ENCODE data around the gene MICB. TPM values are rescaled to one million over a fixed set of nuclear protein-coding genes. Genes with fewer than 3 reads are reported as not detected.
A peak's percentile ranks its signal among the peaks of the same experiment; 100 is the strongest.

The MICB gene
- total and polyA plus RNA-seq, 9 of the 15 experiments (the other 6 are each of a cell fraction or from before 2014, with no cell fraction given), result 13.3 to 34.5 (median 19.8) TPM

DNA sequence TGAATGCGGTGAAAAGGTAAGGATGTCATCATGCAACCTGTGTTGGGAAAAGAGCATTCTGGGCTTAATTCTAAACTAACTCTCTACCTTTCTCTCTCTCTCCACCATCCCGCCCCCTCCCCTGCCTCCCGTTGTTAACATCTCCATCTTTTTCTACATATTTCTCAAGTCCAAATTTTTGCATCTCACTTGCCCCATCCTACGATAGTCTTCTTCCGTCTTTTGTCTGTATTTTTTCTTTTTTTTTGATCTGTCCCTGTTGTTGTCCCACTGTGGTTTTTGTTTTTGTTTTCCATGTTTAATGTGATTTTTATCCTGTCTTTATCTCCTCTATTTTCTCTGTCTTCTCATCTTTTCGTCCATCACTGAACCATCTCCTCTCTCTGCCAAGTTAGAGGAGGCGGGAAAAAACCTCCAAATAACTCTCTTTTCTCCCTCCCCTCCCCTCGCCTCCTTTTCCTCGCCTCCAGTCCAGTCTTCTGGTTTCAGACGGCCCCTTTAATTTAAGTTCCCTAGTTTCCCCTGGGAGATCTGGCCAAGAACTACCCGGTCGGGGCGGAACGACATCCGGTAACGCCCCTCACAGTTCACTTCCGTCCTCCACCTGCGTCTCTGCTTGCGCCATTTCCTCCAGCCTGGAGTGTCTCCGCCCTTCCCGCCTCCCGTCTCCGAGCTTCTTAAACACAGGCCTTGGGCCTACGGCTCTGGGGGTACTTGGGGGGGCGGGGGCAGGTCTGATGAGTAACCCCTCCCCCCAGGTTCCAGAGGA lies 49.2 kb downstream of the MICB start, which contains the start of gene NFKBIL1 (continued):
- TF ChIP-seq, protein P1, sequence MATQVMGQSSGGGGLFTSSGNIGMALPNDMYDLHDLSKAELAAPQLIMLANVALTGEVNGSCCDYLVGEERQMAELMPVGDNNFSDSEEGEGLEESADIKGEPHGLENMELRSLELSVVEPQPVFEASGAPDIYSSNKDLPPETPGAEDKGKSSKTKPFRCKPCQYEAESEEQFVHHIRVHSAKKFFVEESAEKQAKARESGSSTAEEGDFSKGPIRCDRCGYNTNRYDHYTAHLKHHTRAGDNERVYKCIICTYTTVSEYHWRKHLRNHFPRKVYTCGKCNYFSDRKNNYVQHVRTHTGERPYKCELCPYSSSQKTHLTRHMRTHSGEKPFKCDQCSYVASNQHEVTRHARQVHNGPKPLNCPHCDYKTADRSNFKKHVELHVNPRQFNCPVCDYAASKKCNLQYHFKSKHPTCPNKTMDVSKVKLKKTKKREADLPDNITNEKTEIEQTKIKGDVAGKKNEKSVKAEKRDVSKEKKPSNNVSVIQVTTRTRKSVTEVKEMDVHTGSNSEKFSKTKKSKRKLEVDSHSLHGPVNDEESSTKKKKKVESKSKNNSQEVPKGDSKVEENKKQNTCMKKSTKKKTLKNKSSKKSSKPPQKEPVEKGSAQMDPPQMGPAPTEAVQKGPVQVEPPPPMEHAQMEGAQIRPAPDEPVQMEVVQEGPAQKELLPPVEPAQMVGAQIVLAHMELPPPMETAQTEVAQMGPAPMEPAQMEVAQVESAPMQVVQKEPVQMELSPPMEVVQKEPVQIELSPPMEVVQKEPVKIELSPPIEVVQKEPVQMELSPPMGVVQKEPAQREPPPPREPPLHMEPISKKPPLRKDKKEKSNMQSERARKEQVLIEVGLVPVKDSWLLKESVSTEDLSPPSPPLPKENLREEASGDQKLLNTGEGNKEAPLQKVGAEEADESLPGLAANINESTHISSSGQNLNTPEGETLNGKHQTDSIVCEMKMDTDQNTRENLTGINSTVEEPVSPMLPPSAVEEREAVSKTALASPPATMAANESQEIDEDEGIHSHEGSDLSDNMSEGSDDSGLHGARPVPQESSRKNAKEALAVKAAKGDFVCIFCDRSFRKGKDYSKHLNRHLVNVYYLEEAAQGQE (IDR thresholded peaks at IDR 0.05; ENCODE audit: borderline replicate concordance), result no peak
- TF ChIP-seq, protein P1 (CRISPR knock-in tag; IDR thresholded peaks at IDR 0.05; ENCODE audit: low read depth), result peak; percentile 39; the same call in 1 of the 2 replicates
- TF ChIP-seq ZFP30 (CRISPR knock-in tag; IDR thresholded peaks at IDR 0.05; ENCODE audit: borderline replicate concordance) (no peak), PTRF (tag; IDR thresholded peaks at IDR 0.05) (no peak), ZNF311 (CRISPR knock-in tag; IDR thresholded peaks at IDR 0.05) (no peak), EHMT2 (IDR thresholded peaks at IDR 0.05) (peak; percentile 40; the same call in 1 of the 2 replicates), SP2 (IDR thresholded peaks at IDR 0.05; ENCODE audit: extremely low read depth, low read depth, low read length, poor library complexity, severe bottlenecking) (peak; percentile 35), GTF2F1 (IDR thresholded peaks at IDR 0.05; ENCODE audit: low read depth, low read length) (0 out of 2 replicates have a peak, but pooled peaks have one; percentile 26), PTTG1 (tag; IDR thresholded peaks at IDR 0.05; ENCODE audit: low read depth) (no peak), ZNF282 (CRISPR knock-in tag; IDR thresholded peaks at IDR 0.05) (no peak), HLTF (IDR thresholded peaks at IDR 0.05) (peak; percentile 93; the same call in 1 of the 2 replicates), SIN3B (IDR thresholded peaks at IDR 0.05; ENCODE audit: low read depth) (peak; percentile 54; the same call in 1 of the 2 replicates), HIVEP1 (CRISPR knock-in tag; IDR thresholded peaks at IDR 0.05) (no peak)
- TF ChIP-seq, protein P2, sequence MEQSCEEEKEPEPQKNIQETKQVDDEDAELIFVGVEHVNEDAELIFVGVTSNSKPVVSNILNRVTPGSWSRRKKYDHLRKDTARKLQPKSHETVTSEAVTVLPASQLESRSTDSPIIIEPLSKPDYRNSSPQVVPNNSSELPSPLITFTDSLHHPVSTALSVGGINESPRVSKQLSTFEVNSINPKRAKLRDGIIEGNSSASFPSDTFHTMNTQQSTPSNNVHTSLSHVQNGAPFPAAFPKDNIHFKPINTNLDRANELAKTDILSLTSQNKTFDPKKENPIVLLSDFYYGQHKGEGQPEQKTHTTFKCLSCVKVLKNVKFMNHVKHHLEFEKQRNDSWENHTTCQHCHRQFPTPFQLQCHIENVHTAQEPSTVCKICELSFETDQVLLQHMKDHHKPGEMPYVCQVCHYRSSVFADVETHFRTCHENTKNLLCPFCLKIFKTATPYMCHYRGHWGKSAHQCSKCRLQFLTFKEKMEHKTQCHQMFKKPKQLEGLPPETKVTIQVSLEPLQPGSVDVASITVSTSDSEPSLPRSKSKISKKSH (CRISPR knock-in tag; IDR thresholded peaks at IDR 0.05), result no peak
- TF ChIP-seq, protein P3, sequence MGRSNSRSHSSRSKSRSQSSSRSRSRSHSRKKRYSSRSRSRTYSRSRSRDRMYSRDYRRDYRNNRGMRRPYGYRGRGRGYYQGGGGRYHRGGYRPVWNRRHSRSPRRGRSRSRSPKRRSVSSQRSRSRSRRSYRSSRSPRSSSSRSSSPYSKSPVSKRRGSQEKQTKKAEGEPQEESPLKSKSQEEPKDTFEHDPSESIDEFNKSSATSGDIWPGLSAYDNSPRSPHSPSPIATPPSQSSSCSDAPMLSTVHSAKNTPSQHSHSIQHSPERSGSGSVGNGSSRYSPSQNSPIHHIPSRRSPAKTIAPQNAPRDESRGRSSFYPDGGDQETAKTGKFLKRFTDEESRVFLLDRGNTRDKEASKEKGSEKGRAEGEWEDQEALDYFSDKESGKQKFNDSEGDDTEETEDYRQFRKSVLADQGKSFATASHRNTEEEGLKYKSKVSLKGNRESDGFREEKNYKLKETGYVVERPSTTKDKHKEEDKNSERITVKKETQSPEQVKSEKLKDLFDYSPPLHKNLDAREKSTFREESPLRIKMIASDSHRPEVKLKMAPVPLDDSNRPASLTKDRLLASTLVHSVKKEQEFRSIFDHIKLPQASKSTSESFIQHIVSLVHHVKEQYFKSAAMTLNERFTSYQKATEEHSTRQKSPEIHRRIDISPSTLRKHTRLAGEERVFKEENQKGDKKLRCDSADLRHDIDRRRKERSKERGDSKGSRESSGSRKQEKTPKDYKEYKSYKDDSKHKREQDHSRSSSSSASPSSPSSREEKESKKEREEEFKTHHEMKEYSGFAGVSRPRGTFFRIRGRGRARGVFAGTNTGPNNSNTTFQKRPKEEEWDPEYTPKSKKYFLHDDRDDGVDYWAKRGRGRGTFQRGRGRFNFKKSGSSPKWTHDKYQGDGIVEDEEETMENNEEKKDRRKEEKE (IDR thresholded peaks at IDR 0.05; ENCODE audit: borderline replicate concordance in 1 of 2, control insufficient read depth in 1 of 2, low read depth in 2 of 2, low read length in 1 of 2), result peak; percentile 40 to 95; a peak in 2 of 4 replicates

All from K562 (cell line).